ENCODE measurements around the gene DMC1. TPM values are rescaled to one million over a fixed set of nuclear protein-coding genes. Genes with fewer than 3 reads are reported as not detected.

Gene DMC1
- total and polyA plus RNA-seq, 9 of the 15 experiments (the other 6 are each of a cell fraction or from before 2014, with no cell fraction given) = 5.5 to 55.5 (median 9.8) TPM

DNA sequence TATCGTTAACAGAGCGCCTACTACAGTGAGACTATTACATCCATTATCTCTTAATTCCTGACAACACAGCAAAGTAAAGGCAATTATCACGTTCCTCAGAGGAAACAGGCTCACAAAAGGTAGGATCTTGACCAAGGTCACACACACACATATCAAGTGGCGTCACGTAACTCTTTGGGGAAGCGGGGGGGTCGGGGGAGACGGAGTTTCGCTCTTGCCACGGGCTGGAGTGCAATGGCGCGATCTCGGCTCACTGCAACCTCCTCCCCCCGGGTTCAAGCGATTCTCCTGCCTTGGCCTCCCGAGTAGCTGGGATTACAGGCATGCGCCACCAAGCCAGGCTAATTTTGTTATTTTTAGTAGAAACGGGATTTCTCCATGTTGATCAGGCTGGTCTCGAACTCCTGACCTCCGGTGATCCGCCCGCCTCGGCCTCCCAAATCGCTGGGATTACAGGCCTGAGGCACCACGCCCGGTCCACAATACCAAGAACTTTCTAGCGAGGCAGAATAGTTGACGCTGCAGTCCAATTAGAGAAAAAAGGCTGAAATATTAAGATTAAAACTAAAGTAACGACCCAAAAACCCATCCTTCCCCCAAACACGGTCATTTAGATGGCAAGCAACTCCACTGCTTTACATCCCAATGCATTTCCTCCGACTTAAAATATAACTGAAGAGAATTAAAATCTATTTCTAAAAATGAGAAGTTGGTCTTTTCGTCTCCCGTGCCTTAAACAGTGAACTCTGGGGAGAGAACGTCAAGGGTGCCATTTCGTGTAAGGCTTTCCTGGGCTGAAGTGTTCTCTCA lies 65.0 kb downstream of the DMC1 start (continued):
- TF ChIP-seq, protein P1, sequence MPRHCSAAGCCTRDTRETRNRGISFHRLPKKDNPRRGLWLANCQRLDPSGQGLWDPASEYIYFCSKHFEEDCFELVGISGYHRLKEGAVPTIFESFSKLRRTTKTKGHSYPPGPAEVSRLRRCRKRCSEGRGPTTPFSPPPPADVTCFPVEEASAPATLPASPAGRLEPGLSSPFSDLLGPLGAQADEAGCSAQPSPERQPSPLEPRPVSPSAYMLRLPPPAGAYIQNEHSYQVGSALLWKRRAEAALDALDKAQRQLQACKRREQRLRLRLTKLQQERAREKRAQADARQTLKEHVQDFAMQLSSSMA (CRISPR knock-in tag; IDR thresholded peaks at IDR 0.05) = no peak
- no peak for TF ChIP-seq ZNF707 (CRISPR knock-in tag; conservative IDR thresholded peaks at IDR 0.05)
- peak; percentile 69 for TF ChIP-seq EP400 (IDR thresholded peaks at IDR 0.05)
- no peak for TF ChIP-seq ZNF584 (CRISPR knock-in tag; IDR thresholded peaks at IDR 0.05; ENCODE audit: low read depth)
- TF ChIP-seq, protein P2, sequence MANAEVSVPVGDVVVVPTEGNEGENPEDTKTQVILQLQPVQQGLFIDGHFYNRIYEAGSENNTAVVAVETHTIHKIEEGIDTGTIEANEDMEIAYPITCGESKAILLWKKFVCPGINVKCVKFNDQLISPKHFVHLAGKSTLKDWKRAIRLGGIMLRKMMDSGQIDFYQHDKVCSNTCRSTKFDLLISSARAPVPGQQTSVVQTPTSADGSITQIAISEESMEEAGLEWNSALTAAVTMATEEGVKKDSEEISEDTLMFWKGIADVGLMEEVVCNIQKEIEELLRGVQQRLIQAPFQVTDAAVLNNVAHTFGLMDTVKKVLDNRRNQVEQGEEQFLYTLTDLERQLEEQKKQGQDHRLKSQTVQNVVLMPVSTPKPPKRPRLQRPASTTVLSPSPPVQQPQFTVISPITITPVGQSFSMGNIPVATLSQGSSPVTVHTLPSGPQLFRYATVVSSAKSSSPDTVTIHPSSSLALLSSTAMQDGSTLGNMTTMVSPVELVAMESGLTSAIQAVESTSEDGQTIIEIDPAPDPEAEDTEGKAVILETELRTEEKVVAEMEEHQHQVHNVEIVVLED (CRISPR knock-in tag; IDR thresholded peaks at IDR 0.05) = no peak
- TF ChIP-seq, protein P3, sequence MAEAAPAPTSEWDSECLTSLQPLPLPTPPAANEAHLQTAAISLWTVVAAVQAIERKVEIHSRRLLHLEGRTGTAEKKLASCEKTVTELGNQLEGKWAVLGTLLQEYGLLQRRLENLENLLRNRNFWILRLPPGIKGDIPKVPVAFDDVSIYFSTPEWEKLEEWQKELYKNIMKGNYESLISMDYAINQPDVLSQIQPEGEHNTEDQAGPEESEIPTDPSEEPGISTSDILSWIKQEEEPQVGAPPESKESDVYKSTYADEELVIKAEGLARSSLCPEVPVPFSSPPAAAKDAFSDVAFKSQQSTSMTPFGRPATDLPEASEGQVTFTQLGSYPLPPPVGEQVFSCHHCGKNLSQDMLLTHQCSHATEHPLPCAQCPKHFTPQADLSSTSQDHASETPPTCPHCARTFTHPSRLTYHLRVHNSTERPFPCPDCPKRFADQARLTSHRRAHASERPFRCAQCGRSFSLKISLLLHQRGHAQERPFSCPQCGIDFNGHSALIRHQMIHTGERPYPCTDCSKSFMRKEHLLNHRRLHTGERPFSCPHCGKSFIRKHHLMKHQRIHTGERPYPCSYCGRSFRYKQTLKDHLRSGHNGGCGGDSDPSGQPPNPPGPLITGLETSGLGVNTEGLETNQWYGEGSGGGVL (CRISPR knock-in tag; IDR thresholded peaks at IDR 0.05) = no peak
- peak; percentile 31 for TF ChIP-seq ZFP36 (IDR thresholded peaks at IDR 0.05; ENCODE audit: low read depth, low read length, partially characterized antibody)
- no peak for TF ChIP-seq ELF4 (CRISPR knock-in tag; IDR thresholded peaks at IDR 0.05)
- TF ChIP-seq, protein P4, sequence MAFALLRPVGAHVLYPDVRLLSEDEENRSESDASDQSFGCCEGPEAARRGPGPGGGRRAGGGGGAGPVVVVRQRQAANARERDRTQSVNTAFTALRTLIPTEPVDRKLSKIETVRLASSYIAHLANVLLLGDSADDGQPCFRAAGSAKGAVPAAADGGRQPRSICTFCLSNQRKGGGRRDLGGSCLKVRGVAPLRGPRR (CRISPR knock-in tag; IDR thresholded peaks at IDR 0.05) = no peak
- TF ChIP-seq, protein P5, sequence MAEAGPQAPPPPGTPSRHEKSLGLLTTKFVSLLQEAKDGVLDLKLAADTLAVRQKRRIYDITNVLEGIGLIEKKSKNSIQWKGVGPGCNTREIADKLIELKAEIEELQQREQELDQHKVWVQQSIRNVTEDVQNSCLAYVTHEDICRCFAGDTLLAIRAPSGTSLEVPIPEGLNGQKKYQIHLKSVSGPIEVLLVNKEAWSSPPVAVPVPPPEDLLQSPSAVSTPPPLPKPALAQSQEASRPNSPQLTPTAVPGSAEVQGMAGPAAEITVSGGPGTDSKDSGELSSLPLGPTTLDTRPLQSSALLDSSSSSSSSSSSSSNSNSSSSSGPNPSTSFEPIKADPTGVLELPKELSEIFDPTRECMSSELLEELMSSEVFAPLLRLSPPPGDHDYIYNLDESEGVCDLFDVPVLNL (CRISPR knock-in tag; IDR thresholded peaks at IDR 0.05; ENCODE audit: low read depth) = no peak
- TF ChIP-seq MYC (IDR thresholded peaks at IDR 0.05; ENCODE audit: low read depth, low read length) = peak; percentile 8; the same call in 1 of the 2 replicates
- no peak for TF ChIP-seq MYC (CRISPR knock-in tag; IDR thresholded peaks at IDR 0.05; ENCODE audit: borderline replicate concordance, low read depth)
- TF ChIP-seq TCF3 (CRISPR knock-in tag; IDR thresholded peaks at IDR 0.05) = peak; percentile 32; the same call in 1 of the 2 replicates
- TF ChIP-seq ZNF316 (IDR thresholded peaks at IDR 0.05) = no peak
- TF ChIP-seq ZNF184 (CRISPR knock-in tag; IDR thresholded peaks at IDR 0.05) = no peak
- TF ChIP-seq CBFA2T3 (IDR thresholded peaks at IDR 0.05) = peak; percentile 49
- TF ChIP-seq POLR2G (IDR thresholded peaks at IDR 0.05; ENCODE audit: low read depth, low read length) = 0 out of 2 replicates have a peak, but pooled peaks have one; percentile 19
- TF ChIP-seq, protein P6, sequence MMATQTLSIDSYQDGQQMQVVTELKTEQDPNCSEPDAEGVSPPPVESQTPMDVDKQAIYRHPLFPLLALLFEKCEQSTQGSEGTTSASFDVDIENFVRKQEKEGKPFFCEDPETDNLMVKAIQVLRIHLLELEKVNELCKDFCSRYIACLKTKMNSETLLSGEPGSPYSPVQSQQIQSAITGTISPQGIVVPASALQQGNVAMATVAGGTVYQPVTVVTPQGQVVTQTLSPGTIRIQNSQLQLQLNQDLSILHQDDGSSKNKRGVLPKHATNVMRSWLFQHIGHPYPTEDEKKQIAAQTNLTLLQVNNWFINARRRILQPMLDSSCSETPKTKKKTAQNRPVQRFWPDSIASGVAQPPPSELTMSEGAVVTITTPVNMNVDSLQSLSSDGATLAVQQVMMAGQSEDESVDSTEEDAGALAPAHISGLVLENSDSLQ (IDR thresholded peaks at IDR 0.05) = 0 out of 2 replicates have a peak, but pooled peaks have one; percentile 24
- TF ChIP-seq NFATC3 (IDR thresholded peaks at IDR 0.05) = no peak
- TF ChIP-seq MTA1 (IDR thresholded peaks at IDR 0.05; ENCODE audit: borderline replicate concordance) = no peak
- TF ChIP-seq ESRRA (IDR thresholded peaks at IDR 0.05; ENCODE audit: borderline replicate concordance, low read depth) = peak; percentile 77
- no peak for TF ChIP-seq ELF1 (tag; IDR thresholded peaks at IDR 0.05)

All from K562 (cell line).